ENCODE data around the gene ZBP1. TPM values are rescaled to one million over a fixed set of nuclear protein-coding genes. Genes with fewer than 3 reads are reported as not detected.

The ZBP1 gene
- total RNA-seq, 1 donor from 2014 or later = not detected

GRCh38 chr20:57594092-57594951, 25.9 kb downstream of the ZBP1 start:
- TF ChIP-seq, protein P1, sequence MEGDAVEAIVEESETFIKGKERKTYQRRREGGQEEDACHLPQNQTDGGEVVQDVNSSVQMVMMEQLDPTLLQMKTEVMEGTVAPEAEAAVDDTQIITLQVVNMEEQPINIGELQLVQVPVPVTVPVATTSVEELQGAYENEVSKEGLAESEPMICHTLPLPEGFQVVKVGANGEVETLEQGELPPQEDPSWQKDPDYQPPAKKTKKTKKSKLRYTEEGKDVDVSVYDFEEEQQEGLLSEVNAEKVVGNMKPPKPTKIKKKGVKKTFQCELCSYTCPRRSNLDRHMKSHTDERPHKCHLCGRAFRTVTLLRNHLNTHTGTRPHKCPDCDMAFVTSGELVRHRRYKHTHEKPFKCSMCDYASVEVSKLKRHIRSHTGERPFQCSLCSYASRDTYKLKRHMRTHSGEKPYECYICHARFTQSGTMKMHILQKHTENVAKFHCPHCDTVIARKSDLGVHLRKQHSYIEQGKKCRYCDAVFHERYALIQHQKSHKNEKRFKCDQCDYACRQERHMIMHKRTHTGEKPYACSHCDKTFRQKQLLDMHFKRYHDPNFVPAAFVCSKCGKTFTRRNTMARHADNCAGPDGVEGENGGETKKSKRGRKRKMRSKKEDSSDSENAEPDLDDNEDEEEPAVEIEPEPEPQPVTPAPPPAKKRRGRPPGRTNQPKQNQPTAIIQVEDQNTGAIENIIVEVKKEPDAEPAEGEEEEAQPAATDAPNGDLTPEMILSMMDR (IDR thresholded peaks at IDR 0.05; ENCODE audit: unreplicated experiment) = peak; percentile 97
- DNase-seq (ENCODE audit: low spot score in 2 of 2, unreplicated experiment in 2 of 2) = peak; percentile 54 to 76
- H3K27me3 Mint-ChIP-seq (ENCODE audit: low read depth) = peaks cover 61% of the 10 kb centered on the region
- peaks cover 4% of the 10 kb centered on the region for H3K4me1 Mint-ChIP-seq
- H3K27ac Mint-ChIP-seq = no peak overlapping the region
- H3K36me3 Mint-ChIP-seq = no peaks in the 10 kb centered on the region
- no peaks in the 10 kb centered on the region for H3K9me3 Mint-ChIP-seq
- no peak overlapping the region for H3K4me3 Mint-ChIP-seq

GRCh38 chr20:57593134-57593886, 26.9 kb downstream of the ZBP1 start:
- H3K9me3 Mint-ChIP-seq = no peaks in the 10 kb centered on the region
- no peaks in the 10 kb centered on the region for H3K36me3 Mint-ChIP-seq
- no peak overlapping the region for H3K4me3 Mint-ChIP-seq
- TF ChIP-seq, protein P1 (IDR thresholded peaks at IDR 0.05; ENCODE audit: unreplicated experiment) = no peak
- H3K27ac Mint-ChIP-seq = no peak overlapping the region
- H3K27me3 Mint-ChIP-seq (ENCODE audit: low read depth) = peaks cover 54% of the 10 kb centered on the region
- peaks cover 4% of the 10 kb centered on the region for H3K4me1 Mint-ChIP-seq
- DNase-seq (ENCODE audit: low spot score in 2 of 2, unreplicated experiment in 2 of 2) = no peak

GRCh38 chr20:57592263-57593092, 27.7 kb downstream of the ZBP1 start:
- Mint-ChIP-seq H3K9me3 (no peaks in the 10 kb centered on the region), H3K4me3 (no peak overlapping the region), H3K27me3 (ENCODE audit: low read depth) (peaks cover 55% of the 10 kb centered on the region), H3K36me3 (no peaks in the 10 kb centered on the region), H3K27ac (no peak overlapping the region), H3K4me1 (peaks cover 4% of the 10 kb centered on the region)
- no peak for DNase-seq (ENCODE audit: low spot score in 2 of 2, unreplicated experiment in 2 of 2)
- TF ChIP-seq, protein P1 (IDR thresholded peaks at IDR 0.05; ENCODE audit: unreplicated experiment) = no peak

- no peak overlapping the region for H3K27ac Mint-ChIP-seq
- peaks cover 64% of the 10 kb centered on the region for H3K27me3 Mint-ChIP-seq (ENCODE audit: low read depth)
- no peak overlapping the region for H3K4me3 Mint-ChIP-seq
- H3K4me1 Mint-ChIP-seq = peaks cover 4% of the 10 kb centered on the region
- peaks cover 4% of the 10 kb centered on the region for H3K9me3 Mint-ChIP-seq
- DNase-seq (ENCODE audit: low spot score in 2 of 2, unreplicated experiment in 2 of 2) = no peak
- TF ChIP-seq, protein P1 (IDR thresholded peaks at IDR 0.05; ENCODE audit: unreplicated experiment) = no peak
- no peaks in the 10 kb centered on the region for H3K36me3 Mint-ChIP-seq
Observed at GRCh38 chr20:57591289-57592229, 28.7 kb downstream of the ZBP1 start.

Data from mesothelial cell of epicardium (in vitro differentiated cells).